NT2/D1 (cell line): Measurements from ENCODE around the gene SSTR3.
A peak's percentile ranks its signal among the peaks of the same experiment; 100 is the strongest.

Experiments
- DNase-seq: peaks from one replicate; pipeline ENCODE4 v3.0.0-alpha.2; 2011; ENCODE audit warnings: low read depth, low spot score
- H3K27me3 ChIP-seq: 2 replicates; pipeline ENCODE4 v1.6.0; 2011; ENCODE audit warnings: mild to moderate bottlenecking; ENCODE audit not compliant: insufficient read length, insufficient read depth
- H3K36me3 ChIP-seq: 2 replicates; pipeline ENCODE4 v1.6.1; 2011; ENCODE audit warnings: mild to moderate bottlenecking, low read length, mixed read lengths; ENCODE audit not compliant: insufficient read depth, insufficient read length
- H3K4me1 ChIP-seq: 2 replicates; pipeline ENCODE4 v1.5.1; 2011; ENCODE audit not compliant: insufficient read depth, insufficient read length
- H3K4me3 ChIP-seq: 2 replicates; pipeline ENCODE4 v1.5.1; 2011; ENCODE audit warnings: low read depth; ENCODE audit not compliant: insufficient read length
- H3K9ac ChIP-seq: 2 replicates; pipeline ENCODE4 v1.6.0; 2011; ENCODE audit warnings: low read depth; ENCODE audit not compliant: insufficient read length
- H3K9me3 ChIP-seq: 2 replicates; pipeline ENCODE4 v1.5.1; 2011; ENCODE audit warnings: mild to moderate bottlenecking, low read length; ENCODE audit not compliant: insufficient read depth
- SUZ12 ChIP-seq: IDR thresholded peaks from 2 replicates; pipeline ENCODE4 v1.6.1; 2011; ENCODE audit not compliant: insufficient read length, insufficient read depth; ENCODE audit errors: extremely low read depth
- YY1 ChIP-seq: IDR thresholded peaks from 2 replicates; pipeline ENCODE4 v1.6.1; 2011; ENCODE audit not compliant: insufficient read length, insufficient read depth
- ZNF274 ChIP-seq: IDR thresholded peaks from 2 replicates; pipeline ENCODE4 v1.6.1; 2011; ENCODE audit warnings: mild to moderate bottlenecking, low read depth, low read length

SSTR3 gene

GRCh38 chr22:37215890-37216289, 3.6 kb upstream of the SSTR3 start:
- TF ChIP-seq YY1, result no peak
- TF ChIP-seq ZNF274, result no peak
- TF ChIP-seq SUZ12, result no peak
- Histone ChIP-seq H3K36me3 (no peaks in the 10 kb centered on the region), H3K9me3 (no peaks in the 10 kb centered on the region), H3K9ac (no peak overlapping the region), H3K4me3 (no peak overlapping the region), H3K4me1 (peaks cover 5% of the 10 kb centered on the region), H3K27me3 (peaks cover 6% of the 10 kb centered on the region)
- no peak for DNase-seq

DNA sequence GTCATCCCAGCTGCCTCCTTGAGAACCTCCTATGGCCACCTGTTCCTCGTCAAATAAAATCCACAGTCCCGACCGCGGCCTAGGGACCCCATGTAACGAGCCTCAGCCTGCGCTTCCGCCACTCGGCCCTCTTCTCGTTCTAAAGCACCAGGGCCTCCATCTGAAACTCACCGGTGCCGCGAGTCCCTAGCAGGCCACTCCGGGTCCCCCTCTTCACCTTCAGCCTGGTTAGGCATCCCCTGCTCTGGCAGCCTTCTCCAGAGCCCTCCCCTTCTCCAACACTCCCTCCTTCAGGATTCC, 2.4 kb upstream of the SSTR3 start:
- DNase-seq, result no peak
- no peaks in the 10 kb centered on the region for H3K9me3 ChIP-seq
- peaks cover 5% of the 10 kb centered on the region for H3K4me1 ChIP-seq
- peaks cover 9% of the 10 kb centered on the region for H3K27me3 ChIP-seq
- no peak overlapping the region for H3K9ac ChIP-seq
- no peaks in the 10 kb centered on the region for H3K36me3 ChIP-seq
- TF ChIP-seq SUZ12, result no peak
- no peak for TF ChIP-seq YY1
- no peak for TF ChIP-seq ZNF274
- H3K4me3 ChIP-seq, result no peak overlapping the region

GRCh38 chr22:37213941-37214730, 1.9 kb upstream of the SSTR3 start:
- TF ChIP-seq ZNF274 (no peak), SUZ12 (no peak), YY1 (no peak)
- no peaks in the 10 kb centered on the region for H3K9me3 ChIP-seq
- peaks cover 9% of the 10 kb centered on the region for H3K27me3 ChIP-seq
- H3K36me3 ChIP-seq, result no peaks in the 10 kb centered on the region
- no peak for DNase-seq
- H3K4me1 ChIP-seq, result peaks cover 5% of the 10 kb centered on the region
- H3K9ac ChIP-seq, result no peak overlapping the region
- H3K4me3 ChIP-seq, result no peak overlapping the region

- TF ChIP-seq ZNF274 (no peak), SUZ12 (no peak), YY1 (no peak)
- Histone ChIP-seq H3K27me3 (peaks cover 9% of the 10 kb centered on the region), H3K9me3 (no peaks in the 10 kb centered on the region), H3K36me3 (no peaks in the 10 kb centered on the region), H3K4me3 (no peak overlapping the region), H3K4me1 (peaks cover 5% of the 10 kb centered on the region), H3K9ac (no peak overlapping the region)
- DNase-seq, result no peak
Observed at GRCh38 chr22:37213218-37213855, 1.1 kb upstream of the SSTR3 start.

GRCh38 chr22:37211866-37212173, 457 bp downstream of the SSTR3 start:
- TF ChIP-seq ZNF274 (no peak), SUZ12 (no peak), YY1 (no peak)
- peaks cover 9% of the 10 kb centered on the region for H3K27me3 ChIP-seq
- peaks cover 5% of the 10 kb centered on the region for H3K4me1 ChIP-seq
- no peak for DNase-seq
- no peak overlapping the region for H3K4me3 ChIP-seq
- H3K36me3 ChIP-seq, result no peaks in the 10 kb centered on the region
- peak overlapping the region; percentile 42 for H3K9ac ChIP-seq
- H3K9me3 ChIP-seq, result no peaks in the 10 kb centered on the region

- peaks cover 9% of the 10 kb centered on the region for H3K27me3 ChIP-seq
- no peak overlapping the region for H3K4me3 ChIP-seq
- TF ChIP-seq ZNF274 (no peak), YY1 (no peak), SUZ12 (no peak)
- no peaks in the 10 kb centered on the region for H3K9me3 ChIP-seq
- H3K9ac ChIP-seq, result peak overlapping the region; percentile 42
- no peak for DNase-seq
- H3K4me1 ChIP-seq, result peaks cover 5% of the 10 kb centered on the region
- H3K36me3 ChIP-seq, result no peaks in the 10 kb centered on the region
Observed at GRCh38 chr22:37211075-37211865, 1.0 kb downstream of the SSTR3 start.
